Colonic mucosa (tissue), 4 donors: ENCODE data around the gene AADACL3. TPM values are rescaled to one million over a fixed set of nuclear protein-coding genes. Genes with fewer than 3 reads are reported as not detected.
"Not testable (repeated sequence)": the region's sequence is repeated elsewhere in the genome, so short reads cannot be mapped to it uniquely, and the experiment has no call there.

ENCODE experiments used
- DNase-seq: peaks from one replicate; pipeline ENCODE4 v3.0.0-alpha.2; 2020
- H3K27ac ChIP-seq: fragments of 200-600 bp; one replicate; pipeline ENCODE4 v1.8.0; 2021
- H3K27me3 ChIP-seq: fragments of 200-600 bp; one replicate; pipeline ENCODE4 v1.8.0; 2021
- H3K36me3 ChIP-seq: fragments of 200-600 bp; one replicate; pipeline ENCODE4 v1.8.0; 2021
- H3K4me1 ChIP-seq: fragments of 200-600 bp; one replicate; pipeline ENCODE4 v1.8.0; 2021; ENCODE audit warnings: mild to moderate bottlenecking
- H3K4me3 ChIP-seq: fragments of 200-600 bp; one replicate; pipeline ENCODE4 v1.8.0; 2021
- H3K9ac ChIP-seq, 2 donors: one replicate each; pipeline ENCODE4 v1.7.0; 2013; ENCODE audit warnings: control low read depth in 2 of 2, low read depth in 2 of 2, low read length in 2 of 2
- H3K9me3 ChIP-seq: fragments of 200-600 bp; one replicate; pipeline ENCODE4 v1.8.0; 2021
- CTCF ChIP-seq: fragments of 200-600 bp; IDR thresholded peaks from one replicate; pipeline ENCODE4 v1.8.0; 2022; ENCODE audit warnings: antibody characterized with exemption, mild to moderate bottlenecking
- intact Hi-C: fragments of 100-400 bp; cut with DNase I; formaldehyde crosslinking; loops from one replicate; pipeline ENCODE4 v1.14.1; 2022
- total RNA-seq, 2 donors: library from RNA; stranded (reverse); fragmentation: NEBNext Ultra II Directional in 1 of 2; extraction: Animal tissue kit (Norgen Biotek cat#: 25700) in 1 of 2; gene quantifications; one replicate each; pipeline ENCODE4 v1.2.1, GENCODE V29; 2021
- donor health status: healthy.
- donor health status: DM: no; HTN: no; CAD: no.
- donor health status: DM: no; HTN: no; CAD: no.

AADACL3 gene
- total RNA-seq, 2 donors from 2014 or later: not detected

GRCh38 chr1:12714710-12715475 is 1.0 kb upstream of the AADACL3 start:
- no peaks in the 10 kb centered on the region for H3K27me3 ChIP-seq
- no peak for TF ChIP-seq CTCF
- H3K9ac ChIP-seq: no peak overlapping the region
- intact Hi-C loops: no loop called here
- H3K9me3 ChIP-seq: no peaks in the 10 kb centered on the region
- no peak overlapping the region for H3K4me3 ChIP-seq
- no peaks in the 10 kb centered on the region for H3K4me1 ChIP-seq
- H3K27ac ChIP-seq: no peak overlapping the region
- H3K36me3 ChIP-seq: no peaks in the 10 kb centered on the region
- DNase-seq: no peak

- Histone ChIP-seq H3K9me3 (no peaks in the 10 kb centered on the region), H3K9ac (no peak overlapping the region), H3K4me3 (no peak overlapping the region), H3K4me1 (no peaks in the 10 kb centered on the region), H3K27ac (no peak overlapping the region), H3K27me3 (no peaks in the 10 kb centered on the region), H3K36me3 (no peaks in the 10 kb centered on the region)
- intact Hi-C loops: no loop called here
- DNase-seq: no peak
- no peak for TF ChIP-seq CTCF
Observed at GRCh38 chr1:12717301-12717838, 1.5 kb downstream of the AADACL3 start.

- DNase-seq: no peak
- TF ChIP-seq CTCF: no peak
- Histone ChIP-seq H3K27me3 (no peaks in the 10 kb centered on the region), H3K4me1 (no peaks in the 10 kb centered on the region), H3K9me3 (no peaks in the 10 kb centered on the region), H3K36me3 (no peaks in the 10 kb centered on the region), H3K9ac (no peak overlapping the region), H3K4me3 (no peak overlapping the region), H3K27ac (no peak overlapping the region)
- intact Hi-C loops: no loop called here
Observed at GRCh38 chr1:12722626-12723025, 6.7 kb downstream of the AADACL3 start.

GRCh38 chr1:12728391-12728790 is 12.5 kb downstream of the AADACL3 start:
- Histone ChIP-seq H3K9ac (no peak overlapping the region), H3K27me3 (no peaks in the 10 kb centered on the region), H3K4me3 (no peak overlapping the region), H3K27ac (no peak overlapping the region), H3K36me3 (no peaks in the 10 kb centered on the region), H3K4me1 (no peaks in the 10 kb centered on the region), H3K9me3 (no peaks in the 10 kb centered on the region)
- no peak for DNase-seq
- intact Hi-C loops: no loop called here
- TF ChIP-seq CTCF: no peak

GRCh38 chr1:12730156-12730555 is 14.2 kb downstream of the AADACL3 start:
- Histone ChIP-seq H3K27ac (no peak overlapping the region), H3K4me1 (no peaks in the 10 kb centered on the region), H3K4me3 (no peak overlapping the region), H3K9me3 (no peaks in the 10 kb centered on the region), H3K9ac (no peak overlapping the region), H3K27me3 (no peaks in the 10 kb centered on the region), H3K36me3 (no peaks in the 10 kb centered on the region)
- intact Hi-C loops: no loop called here
- TF ChIP-seq CTCF: no peak
- DNase-seq: no peak

GRCh38 chr1:12731084-12731483 is 15.2 kb downstream of the AADACL3 start:
- DNase-seq, H3K27ac ChIP-seq, intact Hi-C loops, H3K27me3 ChIP-seq, H3K4me1 ChIP-seq, H3K36me3 ChIP-seq, H3K9ac ChIP-seq, H3K9me3 ChIP-seq, H3K4me3 ChIP-seq: not testable (repeated sequence)
